Breast epithelium (tissue), 4 donors: ENCODE measurements around the gene DMRT1. TPM values are rescaled to one million over a fixed set of nuclear protein-coding genes. Genes with fewer than 3 reads are reported as not detected.

Experiments used
- DNase-seq, 2 donors: peaks; one replicate each; pipeline ENCODE4 v3.0.0-alpha.2; 2019; ENCODE audit warnings: low spot score in 2 of 2
- H3K27ac ChIP-seq, 2 donors: fragments of 200-600 bp; sonication (generic) in 1 of 2; one replicate each; pipeline ENCODE4 v1.5.1; 2016 to 2019; ENCODE audit warnings: mild to moderate bottlenecking in 1 of 2
- H3K27me3 ChIP-seq, 2 donors: fragments of 200-600 bp; sonication (generic) in 1 of 2; one replicate each; pipeline versions ENCODE4 v1.5.1 to v1.6.0; 2017 to 2019; ENCODE audit warnings: control low read depth in 1 of 2, mild to moderate bottlenecking in 1 of 2
- H3K36me3 ChIP-seq: fragments of 200-600 bp; one replicate; pipeline ENCODE4 v1.5.1; 2019
- H3K4me1 ChIP-seq, 2 donors: fragments of 200-600 bp; sonication (generic); one replicate each; pipeline ENCODE4 v1.5.1; 2016 to 2019; ENCODE audit warnings: control low read depth in 1 of 2
- H3K4me3 ChIP-seq, 3 donors: fragments of 200-600 bp; sonication (generic); 1 replicate in 2 of 3; 2 replicates in 1 of 3; pipeline ENCODE4 v1.5.1; 2016 to 2019; ENCODE audit warnings: mild to moderate bottlenecking in 3 of 3, moderate library complexity in 2 of 3
- H3K9me3 ChIP-seq, 2 donors: fragments of 200-600 bp; sonication (generic) in 1 of 2; one replicate each; pipeline ENCODE4 v1.5.1; 2016 to 2019; ENCODE audit warnings: control low read depth in 1 of 2
- CTCF ChIP-seq, 3 donors: fragments of 450-650 bp; IDR thresholded peaks; one replicate each; pipeline ENCODE4 v1.5.1; 2016 to 2017; ENCODE audit warnings: antibody characterized with exemption in 3 of 3, mild to moderate bottlenecking in 3 of 3, moderate library complexity in 3 of 3
- POLR2A ChIP-seq: fragments of 450-650 bp; IDR thresholded peaks from one replicate; pipeline ENCODE4 v1.6.1; 2016; ENCODE audit warnings: antibody characterized with exemption, mild to moderate bottlenecking, moderate library complexity
- POLR2AphosphoS5 ChIP-seq, 3 donors: sonication (generic); formaldehyde crosslinking; IDR thresholded peaks; one replicate each; pipeline ENCODE4 v1.6.1; 2017; ENCODE audit warnings: antibody characterized with exemption in 3 of 3
- intact Hi-C: fragments of 100-400 bp; cut with DNase I; formaldehyde crosslinking; loops from one replicate; pipeline ENCODE4 v1.15.1; 2023; ENCODE audit warnings: low total_unique reads
- total RNA-seq, 3 donors: library from RNA; depleted of rRNA; stranded (reverse); fragments of >200 nt; gene quantifications; one replicate each; pipeline ENCODE4 v1.1.0, GENCODE V29; 2016

DMRT1 gene
- total RNA-seq, 3 donors from 2014 or later, result not detected

GRCh38 chr9:800591-801150, 40.8 kb upstream of the DMRT1 start:
- intact Hi-C loops, result no loop called here
- H3K36me3 ChIP-seq, result no peaks in the 10 kb centered on the region
- no peaks in the 10 kb centered on the region for H3K9me3 ChIP-seq
- no peaks in the 10 kb centered on the region for H3K4me1 ChIP-seq
- no peak overlapping the region for H3K4me3 ChIP-seq
- no peak for DNase-seq
- no peak overlapping the region for H3K27ac ChIP-seq
- no peaks in the 10 kb centered on the region for H3K27me3 ChIP-seq
- TF ChIP-seq POLR2AphosphoS5 (IDR thresholded peaks at IDR 0.05), result no peak
- no peak for TF ChIP-seq CTCF (IDR thresholded peaks at IDR 0.05)
- no peak for TF ChIP-seq POLR2A

GRCh38 chr9:801399-802071, 40.0 kb upstream of the DMRT1 start:
- Histone ChIP-seq H3K36me3 (no peaks in the 10 kb centered on the region), H3K27me3 (no peaks in the 10 kb centered on the region), H3K27ac (peak overlapping the region; percentile 26 to 34), H3K4me3 (no peak overlapping the region), H3K4me1 (no peaks in the 10 kb centered on the region), H3K9me3 (no peaks in the 10 kb centered on the region)
- DNase-seq, result no peak
- intact Hi-C loops, result no loop called here
- no peak for TF ChIP-seq POLR2AphosphoS5 (IDR thresholded peaks at IDR 0.05)
- no peak for TF ChIP-seq CTCF (IDR thresholded peaks at IDR 0.05)
- no peak for TF ChIP-seq POLR2A

GRCh38 chr9:804026-804425, 37.5 kb upstream of the DMRT1 start:
- TF ChIP-seq CTCF (IDR thresholded peaks at IDR 0.05) (no peak), POLR2A (no peak), POLR2AphosphoS5 (IDR thresholded peaks at IDR 0.05) (no peak)
- H3K4me1 ChIP-seq, result no peaks in the 10 kb centered on the region
- H3K27me3 ChIP-seq, result no peaks in the 10 kb centered on the region
- H3K27ac ChIP-seq, result no peak overlapping the region
- H3K4me3 ChIP-seq, result no peak overlapping the region
- no peaks in the 10 kb centered on the region for H3K9me3 ChIP-seq
- intact Hi-C loops, result no loop called here
- no peak for DNase-seq
- H3K36me3 ChIP-seq, result no peaks in the 10 kb centered on the region

GRCh38 chr9:805151-805550, 36.3 kb upstream of the DMRT1 start:
- H3K27me3 ChIP-seq, result no peaks in the 10 kb centered on the region
- no peak for DNase-seq
- no peaks in the 10 kb centered on the region for H3K36me3 ChIP-seq
- no peak for TF ChIP-seq POLR2A
- no peak for TF ChIP-seq POLR2AphosphoS5 (IDR thresholded peaks at IDR 0.05)
- TF ChIP-seq CTCF (IDR thresholded peaks at IDR 0.05), result no peak
- H3K4me3 ChIP-seq, result no peak overlapping the region
- intact Hi-C loops, result no loop called here
- no peak overlapping the region for H3K27ac ChIP-seq
- H3K4me1 ChIP-seq, result no peaks in the 10 kb centered on the region
- H3K9me3 ChIP-seq, result no peaks in the 10 kb centered on the region

- Histone ChIP-seq H3K36me3 (no peaks in the 10 kb centered on the region), H3K4me3 (no peak overlapping the region), H3K4me1 (no peaks in the 10 kb centered on the region), H3K27me3 (no peaks in the 10 kb centered on the region), H3K9me3 (no peaks in the 10 kb centered on the region), H3K27ac (no peak overlapping the region)
- TF ChIP-seq CTCF (IDR thresholded peaks at IDR 0.05), result peak in 2 of 3 donors; percentile 43 to 58
- TF ChIP-seq POLR2AphosphoS5 (IDR thresholded peaks at IDR 0.05), result no peak
- no peak for DNase-seq
- intact Hi-C loops, result no loop called here
Observed at GRCh38 chr9:806285-807156, 35.0 kb upstream of the DMRT1 start.
